Measurements from ENCODE around the gene COL16A1. TPM values are rescaled to one million over a fixed set of nuclear protein-coding genes. Genes with fewer than 3 reads are reported as not detected.

Gene COL16A1
- total and polyA plus RNA-seq, 2 of the 13 experiments (the other 11 are each of a cell fraction or from before 2014, with no cell fraction given): 4.3 to 12.2 TPM

GRCh38 chr1:31715087-31715872 lies 11.5 kb upstream of the COL16A1 start (continued):
- no peak for TF ChIP-seq CSRNP2 (CRISPR knock-in tag; conservative IDR thresholded peaks at IDR 0.05; ENCODE audit: low read depth)
- TF ChIP-seq ZNF577 (CRISPR knock-in tag; IDR thresholded peaks at IDR 0.05; ENCODE audit: borderline replicate concordance, low read depth): no peak
- peak; percentile 77 for TF ChIP-seq HDAC1 (CRISPR knock-in tag; IDR thresholded peaks at IDR 0.05)
- no peak for TF ChIP-seq AHDC1 (CRISPR knock-in tag; IDR thresholded peaks at IDR 0.05; ENCODE audit: borderline replicate concordance)
- no peak for TF ChIP-seq RNF219 (CRISPR knock-in tag; IDR thresholded peaks at IDR 0.05)
- peak; percentile 69; the same call in 1 of the 2 replicates for TF ChIP-seq WIZ (CRISPR knock-in tag; IDR thresholded peaks at IDR 0.05)
- TF ChIP-seq ZNF670 (CRISPR knock-in tag; IDR thresholded peaks at IDR 0.05; ENCODE audit: borderline replicate concordance): no peak
- peak; percentile 83; the same call in 1 of the 2 replicates for TF ChIP-seq ZZZ3 (CRISPR knock-in tag; IDR thresholded peaks at IDR 0.05; ENCODE audit: borderline replicate concordance)
- TF ChIP-seq ZSCAN12 (CRISPR knock-in tag; IDR thresholded peaks at IDR 0.05): no peak
- TF ChIP-seq IRX3 (CRISPR knock-in tag; IDR thresholded peaks at IDR 0.05; ENCODE audit: borderline replicate concordance, low read depth): peak; percentile 81; the same call in 1 of the 2 replicates
- no peak for TF ChIP-seq ZNF235 (CRISPR knock-in tag; IDR thresholded peaks at IDR 0.05; ENCODE audit: borderline replicate concordance)
- TF ChIP-seq MXD4 (CRISPR knock-in tag; IDR thresholded peaks at IDR 0.05): 0 out of 2 replicates have a peak, but pooled peaks have one; percentile 53
- TF ChIP-seq MIER3 (CRISPR knock-in tag; IDR thresholded peaks at IDR 0.05; ENCODE audit: borderline replicate concordance): 0 out of 2 replicates have a peak, but pooled peaks have one; percentile 23
- TF ChIP-seq GZF1 (CRISPR knock-in tag; IDR thresholded peaks at IDR 0.05): no peak
- TF ChIP-seq ZIK1 (CRISPR knock-in tag; IDR thresholded peaks at IDR 0.05; ENCODE audit: borderline replicate concordance, low read depth): peak; percentile 61; the same call in 1 of the 2 replicates
- no peak for TF ChIP-seq TOE1 (CRISPR knock-in tag; IDR thresholded peaks at IDR 0.05)
- TF ChIP-seq TRIM22 (IDR thresholded peaks at IDR 0.05): no peak
